Measurements from ENCODE around the gene PPIC.

DNA sequence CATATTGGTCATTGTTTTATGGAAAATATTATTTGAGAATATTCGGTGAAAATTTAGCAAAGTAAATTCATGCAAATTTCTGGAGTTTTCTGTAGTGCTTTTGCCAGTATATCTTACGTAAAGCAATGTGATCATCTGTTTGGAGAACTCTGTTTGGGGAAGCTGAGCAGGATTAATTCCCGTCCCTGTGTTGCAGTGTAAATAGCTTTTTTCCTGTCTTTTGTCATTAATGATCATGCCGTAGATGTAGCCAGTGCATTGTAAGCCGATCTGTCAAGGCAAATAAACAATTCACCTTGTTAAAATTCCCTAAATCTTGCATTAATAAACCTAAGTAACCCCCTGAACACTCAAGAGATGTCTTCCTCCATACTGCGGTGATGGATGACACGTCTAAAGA lies 39.2 kb downstream of the PPIC start:
- TF ChIP-seq, protein P1, sequence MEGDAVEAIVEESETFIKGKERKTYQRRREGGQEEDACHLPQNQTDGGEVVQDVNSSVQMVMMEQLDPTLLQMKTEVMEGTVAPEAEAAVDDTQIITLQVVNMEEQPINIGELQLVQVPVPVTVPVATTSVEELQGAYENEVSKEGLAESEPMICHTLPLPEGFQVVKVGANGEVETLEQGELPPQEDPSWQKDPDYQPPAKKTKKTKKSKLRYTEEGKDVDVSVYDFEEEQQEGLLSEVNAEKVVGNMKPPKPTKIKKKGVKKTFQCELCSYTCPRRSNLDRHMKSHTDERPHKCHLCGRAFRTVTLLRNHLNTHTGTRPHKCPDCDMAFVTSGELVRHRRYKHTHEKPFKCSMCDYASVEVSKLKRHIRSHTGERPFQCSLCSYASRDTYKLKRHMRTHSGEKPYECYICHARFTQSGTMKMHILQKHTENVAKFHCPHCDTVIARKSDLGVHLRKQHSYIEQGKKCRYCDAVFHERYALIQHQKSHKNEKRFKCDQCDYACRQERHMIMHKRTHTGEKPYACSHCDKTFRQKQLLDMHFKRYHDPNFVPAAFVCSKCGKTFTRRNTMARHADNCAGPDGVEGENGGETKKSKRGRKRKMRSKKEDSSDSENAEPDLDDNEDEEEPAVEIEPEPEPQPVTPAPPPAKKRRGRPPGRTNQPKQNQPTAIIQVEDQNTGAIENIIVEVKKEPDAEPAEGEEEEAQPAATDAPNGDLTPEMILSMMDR (IDR thresholded peaks at IDR 0.05) = no peak
- TF ChIP-seq, protein P2, sequence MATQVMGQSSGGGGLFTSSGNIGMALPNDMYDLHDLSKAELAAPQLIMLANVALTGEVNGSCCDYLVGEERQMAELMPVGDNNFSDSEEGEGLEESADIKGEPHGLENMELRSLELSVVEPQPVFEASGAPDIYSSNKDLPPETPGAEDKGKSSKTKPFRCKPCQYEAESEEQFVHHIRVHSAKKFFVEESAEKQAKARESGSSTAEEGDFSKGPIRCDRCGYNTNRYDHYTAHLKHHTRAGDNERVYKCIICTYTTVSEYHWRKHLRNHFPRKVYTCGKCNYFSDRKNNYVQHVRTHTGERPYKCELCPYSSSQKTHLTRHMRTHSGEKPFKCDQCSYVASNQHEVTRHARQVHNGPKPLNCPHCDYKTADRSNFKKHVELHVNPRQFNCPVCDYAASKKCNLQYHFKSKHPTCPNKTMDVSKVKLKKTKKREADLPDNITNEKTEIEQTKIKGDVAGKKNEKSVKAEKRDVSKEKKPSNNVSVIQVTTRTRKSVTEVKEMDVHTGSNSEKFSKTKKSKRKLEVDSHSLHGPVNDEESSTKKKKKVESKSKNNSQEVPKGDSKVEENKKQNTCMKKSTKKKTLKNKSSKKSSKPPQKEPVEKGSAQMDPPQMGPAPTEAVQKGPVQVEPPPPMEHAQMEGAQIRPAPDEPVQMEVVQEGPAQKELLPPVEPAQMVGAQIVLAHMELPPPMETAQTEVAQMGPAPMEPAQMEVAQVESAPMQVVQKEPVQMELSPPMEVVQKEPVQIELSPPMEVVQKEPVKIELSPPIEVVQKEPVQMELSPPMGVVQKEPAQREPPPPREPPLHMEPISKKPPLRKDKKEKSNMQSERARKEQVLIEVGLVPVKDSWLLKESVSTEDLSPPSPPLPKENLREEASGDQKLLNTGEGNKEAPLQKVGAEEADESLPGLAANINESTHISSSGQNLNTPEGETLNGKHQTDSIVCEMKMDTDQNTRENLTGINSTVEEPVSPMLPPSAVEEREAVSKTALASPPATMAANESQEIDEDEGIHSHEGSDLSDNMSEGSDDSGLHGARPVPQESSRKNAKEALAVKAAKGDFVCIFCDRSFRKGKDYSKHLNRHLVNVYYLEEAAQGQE (IDR thresholded peaks at IDR 0.05; ENCODE audit: insufficient read depth in 1 of 2, low read depth in 2 of 2, low read length in 1 of 2) = no peak
- no peak for TF ChIP-seq POLR2AphosphoS5 (IDR thresholded peaks at IDR 0.05; ENCODE audit: low read depth, low read length)
- no peak for TF ChIP-seq SIN3A (IDR thresholded peaks at IDR 0.05; ENCODE audit: borderline replicate concordance, insufficient read depth, low read depth, low read length)

All from Panc1 (cell line).